HepG2 (cell line): Measurements from ENCODE around the gene QKI. TPM values are rescaled to one million over a fixed set of nuclear protein-coding genes. Genes with fewer than 3 reads are reported as not detected.
A peak's percentile ranks its signal among the peaks of the same experiment; 100 is the strongest.

Source experiments
- ATAC-seq: fragments of 200-7000 bp; cut with Tn5 transposase; 3 replicates; pipeline ENCODE4 v1.9.1; 2020; ENCODE audit warnings: mild to moderate bottlenecking, moderate library complexity
- BruUV-seq: library from RNA; stranded (reverse); fragments of 400-500 nt; replicated peaks from 2 replicates; lab custom pipeline; 2021; lab: Mats Ljungman, UMichigan
- CTCF ChIA-PET: fragments of 300-600 bp; formaldehyde crosslinking; extraction: SDS; loops from one replicate; lab custom pipeline; 2021; ENCODE audit warnings: low total read pairs, inconsistent platforms, low intra/inter-chr PET ratio; lab: Yijun Ruan, JAX
- POLR2A ChIA-PET: fragments of 350-600 bp; sonication (Branson Sonifier 250); formaldehyde crosslinking; loops from one replicate; lab custom pipeline; 2020; ENCODE audit warnings: antibody characterized with exemption, inconsistent platforms; lab: Yijun Ruan, JAX
- DNase-seq: peaks from one replicate; pipeline ENCODE4 v3.0.0-alpha.2; 2015; ENCODE audit warnings: low spot score
- FAIRE-seq: peaks from 3 replicates; lab custom pipeline; 2011; peaks lifted over from hg19 to GRCh38; lab: Jason Lieb, UNC
- H2AFZ ChIP-seq: one replicate; pipeline ENCODE4 v1.6.1; 2011; ENCODE audit warnings: low read length, inconsistent platforms
- H3K27ac ChIP-seq: fragments of 300-600 bp; 3 replicates; pipeline ENCODE4 v1.8.0; 2011; ENCODE audit warnings: mixed run types, mild to moderate bottlenecking, mixed read lengths, low read length, inconsistent platforms; ENCODE audit not compliant: insufficient read depth; ENCODE audit errors: extremely low read length
- H3K27me3 ChIP-seq, 2 experiments: fragments of 200-600 bp in 1 of 2; 2 replicates in 1 of 2; 3 replicates in 1 of 2; pipeline versions ENCODE4 v1.6.0 to v1.8.0; 2011; ENCODE audit warnings: low read length in 2 of 2, mild to moderate bottlenecking in 2 of 2, moderate library complexity in 2 of 2, inconsistent platforms in 1 of 2; ENCODE audit not compliant: insufficient read depth in 2 of 2, control insufficient read depth in 1 of 2
- H3K36me3 ChIP-seq, 2 experiments: fragments of 200-600 bp in 1 of 2; replicated peaks in 1 of 2; 2 replicates in 1 of 2; 3 replicates in 1 of 2; pipeline versions ENCODE4 v1.5.1 to v1.8.0; 2011; ENCODE audit warnings: low read length in 2 of 2, inconsistent platforms in 1 of 2; ENCODE audit not compliant: insufficient read depth in 2 of 2, control insufficient read depth in 1 of 2
- H3K4me1 ChIP-seq: 2 replicates; pipeline ENCODE4 v1.5.1; 2012; ENCODE audit warnings: low read length, inconsistent platforms; ENCODE audit not compliant: insufficient read depth
- H3K4me2 ChIP-seq: 2 replicates; pipeline ENCODE4 v1.6.0; 2011; ENCODE audit warnings: low read depth, low read length, inconsistent platforms
- H3K4me3 ChIP-seq, 3 experiments: fragments of 200-600 bp in 1 of 3; sonication (generic), shearing (Covaris generic) in 1 of 3; replicated peaks in 1 of 3; 2 replicates each; pipeline ENCODE4 v1.5.1; 2011 to 2016; ENCODE audit warnings: low read length in 3 of 3, inconsistent platforms in 2 of 3, low read depth in 2 of 3, mild to moderate bottlenecking in 2 of 3, control low read depth in 1 of 3, mixed read lengths in 1 of 3; ENCODE audit not compliant: insufficient read depth in 1 of 3
- H3K79me2 ChIP-seq: one replicate; pipeline ENCODE4 v1.6.1; 2011; ENCODE audit warnings: low read length, inconsistent platforms; ENCODE audit not compliant: insufficient read depth
- H3K9ac ChIP-seq: 2 replicates; pipeline ENCODE4 v1.6.0; 2011; ENCODE audit warnings: mild to moderate bottlenecking, low read depth, low read length, inconsistent platforms; ENCODE audit not compliant: insufficient read depth
- H3K9me3 ChIP-seq: 2 replicates; pipeline ENCODE4 v1.5.1; 2012; ENCODE audit warnings: mild to moderate bottlenecking, low read length
- H4K20me1 ChIP-seq: 2 replicates; pipeline ENCODE4 v1.6.0; 2011; ENCODE audit warnings: inconsistent platforms, mild to moderate bottlenecking, low read length, moderate library complexity; ENCODE audit not compliant: insufficient read depth
- ARNT ChIP-seq: fragments of 450-650 bp; IDR thresholded peaks from 2 replicates; pipeline ENCODE4 v1.6.1; 2017
- CHD4 ChIP-seq: fragments of 200-600 bp; sonication (generic); IDR thresholded peaks from 2 replicates; pipeline ENCODE4 v1.7.0; 2017; ENCODE audit warnings: mild to moderate bottlenecking, low read length, borderline replicate concordance
- KDM4B ChIP-seq: sonication (generic); formaldehyde crosslinking; IDR thresholded peaks from 2 replicates; pipeline ENCODE4 v1.4.0; 2020; ENCODE audit warnings: missing genetic modification reagents
- ZNF124 ChIP-seq: sonication (generic); formaldehyde crosslinking; IDR thresholded peaks from 2 replicates; pipeline ENCODE4 v1.4.0; 2020; ENCODE audit warnings: missing genetic modification reagents
- ZNF205 ChIP-seq: IDR thresholded peaks from 2 replicates; pipeline ENCODE4 v1.6.1; 2018; ENCODE audit warnings: missing biosample characterization, missing genetic modification reagents
- ZNF782 ChIP-seq: sonication (generic); formaldehyde crosslinking; IDR thresholded peaks from 2 replicates; pipeline ENCODE4 v1.4.0; 2020; ENCODE audit warnings: missing genetic modification reagents, mild to moderate bottlenecking, borderline replicate concordance
- in situ Hi-C: cut with HindIII; loops from 2 replicates; pipeline ENCODE4 v1.10.0; 2017; ENCODE audit warnings: low pct_unique_long_range_greater_than_20kb; ENCODE audit not compliant: extremely low pct_ligation_motif_present
- intact Hi-C: fragments of 100-400 bp; cut with micrococcal nuclease; formaldehyde crosslinking; loops from one replicate; pipeline ENCODE4 v1.10.0; 2022; ENCODE audit not compliant: unreplicated experiment
- polyA plus RNA-seq, 8 experiments: library from polyadenylated mRNA; depleted of rRNA in 3 of 8; stranded (reverse) in 7 of 8; unstranded in 1 of 8; fragments of >200 nt; fragmentation: Illumina TruSeq in 4 of 8; extraction: Trizol in 4 of 8; gene quantifications; 2 replicates each; pipeline versions ENCODE4 v1.2.1 to v1.2.3, GENCODE V29; 2011 to 2016; ENCODE audit warnings: low read depth in 4 of 8, missing spikeins in 1 of 8, mixed read lengths in 1 of 8; ENCODE audit not compliant: insufficient read depth in 1 of 8
- total RNA-seq, 5 experiments: library from RNA; depleted of rRNA; stranded (reverse); fragments of >200 nt; fragmentation: Illumina TruSeq; extraction: Trizol; gene quantifications; 2 replicates each; pipeline ENCODE4 v1.2.3, GENCODE V29; 2016; ENCODE audit warnings: low read depth in 1 of 5
- TF ChIP-seq, protein P1 (sequence below): sonication (generic); formaldehyde crosslinking; IDR thresholded peaks from 2 replicates; pipeline ENCODE4 v1.5.1; 2020; ENCODE audit warnings: mild to moderate bottlenecking, missing genetic modification reagents

Gene QKI
- total and polyA plus RNA-seq, 2 of the 13 experiments (the other 11 are each of a cell fraction or from before 2014, with no cell fraction given), result 136 to 137 TPM

- Histone ChIP-seq H3K9ac (no peak overlapping the region), H4K20me1 (no peaks in the 10 kb centered on the region), H3K27ac (no peak overlapping the region), H3K4me2 (no peak overlapping the region), H3K36me3 (peaks cover 0 to 13% of the 10 kb centered on the region in 2 experiments; a peak in 3 of 5 replicates), H3K9me3 (peaks cover 24% of the 10 kb centered on the region), H2AFZ (no peak overlapping the region), H3K79me2 (peaks cover 74% of the 10 kb centered on the region), H3K4me1 (no peaks in the 10 kb centered on the region), H3K4me3 (no peak overlapping the region), H3K27me3 (no peaks in the 10 kb centered on the region)
- TF ChIP-seq ZNF782 (CRISPR knock-in tag) (no peak), KDM4B (CRISPR knock-in tag) (no peak), ARNT (no peak), CHD4 (peak; percentile 48; the same call in 1 of the 2 replicates), ZNF124 (CRISPR knock-in tag) (no peak), ZNF205 (CRISPR knock-in tag) (no peak)
- TF ChIP-seq, protein P1, sequence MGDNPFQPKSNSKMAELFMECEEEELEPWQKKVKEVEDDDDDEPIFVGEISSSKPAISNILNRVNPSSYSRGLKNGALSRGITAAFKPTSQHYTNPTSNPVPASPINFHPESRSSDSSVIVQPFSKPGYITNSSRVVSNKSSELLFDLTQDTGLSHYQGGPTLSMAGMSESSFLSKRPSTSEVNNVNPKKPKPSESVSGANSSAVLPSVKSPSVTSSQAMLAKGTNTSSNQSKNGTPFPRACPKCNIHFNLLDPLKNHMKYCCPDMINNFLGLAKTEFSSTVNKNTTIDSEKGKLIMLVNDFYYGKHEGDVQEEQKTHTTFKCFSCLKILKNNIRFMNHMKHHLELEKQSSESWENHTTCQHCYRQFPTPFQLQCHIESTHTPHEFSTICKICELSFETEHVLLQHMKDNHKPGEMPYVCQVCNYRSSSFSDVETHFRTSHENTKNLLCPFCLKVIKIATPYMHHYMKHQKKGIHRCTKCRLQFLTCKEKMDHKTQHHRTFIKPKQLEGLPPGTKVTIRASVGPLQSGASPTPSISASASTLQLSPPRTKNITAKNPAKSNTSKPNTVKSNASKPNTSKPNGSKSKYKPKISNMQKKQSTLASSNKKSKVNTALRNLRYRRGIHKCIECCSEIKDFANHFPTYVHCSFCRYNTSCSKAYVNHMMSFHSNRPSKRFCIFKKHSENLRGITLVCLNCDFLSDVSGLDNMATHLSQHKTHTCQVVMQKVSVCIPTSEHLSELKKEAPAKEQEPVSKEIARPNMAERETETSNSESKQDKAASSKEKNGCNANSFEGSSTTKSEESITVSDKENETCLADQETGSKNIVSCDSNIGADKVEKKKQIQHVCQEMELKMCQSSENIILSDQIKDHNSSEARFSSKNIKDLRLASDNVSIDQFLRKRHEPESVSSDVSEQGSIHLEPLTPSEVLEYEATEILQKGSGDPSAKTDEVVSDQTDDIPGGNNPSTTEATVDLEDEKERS (CRISPR knock-in tag), result peak; percentile 84; the same call in 1 of the 2 replicates
- BruUV-seq, result no TSS peak
- ChIA-PET CTCF (no interaction called here), POLR2A (no interaction called here)
- DNase-seq (no peak), FAIRE-seq (no peak), ATAC-seq (no peak)
- in situ Hi-C loops (no loop called here), intact Hi-C loops (no loop called here)
These were observed 56.1 kb downstream of the QKI start for GRCh38 chr6:163470611-163471010.
